8988T (cell line): Measurements from ENCODE around the gene PTX4.

Experiments used
- DNase-seq: peaks from one replicate; pipeline ENCODE4 v3.0.0; 2011

PTX4 gene

GRCh38 chr16:1488619-1489018, at the start of gene PTX4:
PTX4 (minus strand) TSS chr16:1488944; CDS start chr16:1488909, 35 bp downstream.
- no peak for DNase-seq

GRCh38 chr16:1537763-1538289, 49.1 kb upstream of the PTX4 start:
- no peak for DNase-seq

GRCh38 chr16:1537138-1537577, 48.4 kb upstream of the PTX4 start:
- no peak for DNase-seq

GRCh38 chr16:1536601-1537000, 47.9 kb upstream of the PTX4 start:
- no peak for DNase-seq

- no peak for DNase-seq
These were observed 46.9 kb upstream of the PTX4 start for GRCh38 chr16:1535391-1536291.

GRCh38 chr16:1534021-1535020, 45.6 kb upstream of the PTX4 start:
- no peak for DNase-seq

- DNase-seq: no peak
These were observed 44.8 kb upstream of the PTX4 start, which contains the start of gene TMEM204 for GRCh38 chr16:1533443-1533951. TMEM204 (plus strand) TSS chr16:1533666; CDS start chr16:1534276, 610 bp downstream.

- DNase-seq: no peak
These were observed 44.0 kb upstream of the PTX4 start for GRCh38 chr16:1532771-1533170.

GRCh38 chr16:1532081-1532760, 43.5 kb upstream of the PTX4 start:
- DNase-seq: no peak

- no peak for DNase-seq
These were observed 42.8 kb upstream of the PTX4 start for GRCh38 chr16:1531638-1531910.

- no peak for DNase-seq
These were observed 42.3 kb upstream of the PTX4 start for GRCh38 chr16:1530883-1531637.

GRCh38 chr16:1530349-1530882, 41.7 kb upstream of the PTX4 start:
- DNase-seq: no peak

GRCh38 chr16:1528921-1529537, 40.3 kb upstream of the PTX4 start:
- no peak for DNase-seq

- DNase-seq: no peak
These were observed 39.4 kb upstream of the PTX4 start for GRCh38 chr16:1527836-1528811.

GRCh38 chr16:1526608-1527555, 38.1 kb upstream of the PTX4 start:
- no peak for DNase-seq

- no peak for DNase-seq
These were observed 37.3 kb upstream of the PTX4 start for GRCh38 chr16:1525871-1526607.

GRCh38 chr16:1524366-1524765, 35.6 kb upstream of the PTX4 start:
- no peak for DNase-seq
